PC-3 (cell line): ENCODE results near the gene SIGMAR1.

Experiments
- CTCF ChIP-seq: fragments of 300-600 bp; sonication (generic); conservative IDR thresholded peaks from 2 replicates; pipeline ENCODE4 v1.5.1; 2017; ENCODE audit warnings: antibody characterized with exemption, low read depth, mild to moderate bottlenecking, low read length
- EZH2 ChIP-seq: fragments of 300-600 bp; sonication (generic); IDR thresholded peaks from one replicate; pipeline ENCODE4 v1.6.1; 2017; ENCODE audit warnings: antibody characterized with exemption, mild to moderate bottlenecking, low read length; ENCODE audit not compliant: unreplicated experiment

- TF ChIP-seq CTCF (no peak), EZH2 (no peak)
These were observed 7.3 kb upstream of the SIGMAR1 start for GRCh38 chr9:34644766-34645314.
